Measurements from ENCODE around the gene CLSTN1. TPM values are rescaled to one million over a fixed set of nuclear protein-coding genes. Genes with fewer than 3 reads are reported as not detected.
A peak's percentile ranks its signal among the peaks of the same experiment; 100 is the strongest.

CLSTN1 gene
- total RNA-seq, 2 donors from 2014 or later: 41.7 to 55.5 TPM

- H3K36me3 Mint-ChIP-seq (ENCODE audit: low read depth): peaks cover 43% of the 10 kb centered on the region
- peak; percentile 56 for ATAC-seq (replicated peaks)
- H3K4me1 Mint-ChIP-seq: peaks cover 31% of the 10 kb centered on the region
- peak overlapping the region; percentile 73 for H3K4me3 Mint-ChIP-seq
- no peaks in the 10 kb centered on the region for H3K27me3 Mint-ChIP-seq
- H3K27ac Mint-ChIP-seq: peak overlapping the region; percentile 56
- no peaks in the 10 kb centered on the region for H3K9me3 Mint-ChIP-seq
These were observed 136.5 kb downstream of the CLSTN1 start for GRCh38 chr1:9687120-9687873.

DNA sequence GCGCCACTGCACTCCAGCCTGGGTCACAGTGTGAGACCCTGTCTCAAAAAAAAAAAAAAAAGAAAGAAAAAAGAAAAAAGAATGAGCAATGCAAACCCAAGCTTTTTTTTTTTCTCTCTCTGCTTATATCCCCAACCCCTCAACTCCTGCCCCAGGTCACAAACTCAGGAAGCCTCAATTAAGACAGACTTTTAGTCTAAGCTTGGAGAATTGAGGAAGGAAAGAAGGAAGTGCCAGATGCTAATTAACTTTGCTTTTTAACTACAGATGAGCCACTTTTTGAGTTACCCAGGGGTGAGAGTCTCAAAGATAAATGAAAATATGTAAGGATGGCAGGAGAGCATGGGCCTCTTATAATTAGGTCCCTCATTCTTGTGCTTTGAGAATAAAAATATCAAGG lies 139.0 kb downstream of the CLSTN1 start:
- Mint-ChIP-seq H3K36me3 (ENCODE audit: low read depth) (peaks cover 28% of the 10 kb centered on the region), H3K27ac (no peak overlapping the region), H3K4me3 (no peak overlapping the region), H3K27me3 (no peaks in the 10 kb centered on the region), H3K4me1 (peaks cover 22% of the 10 kb centered on the region), H3K9me3 (no peaks in the 10 kb centered on the region)
- ATAC-seq (replicated peaks): no peak

GRCh38 chr1:9680828-9681227 lies 142.9 kb downstream of the CLSTN1 start:
- H3K4me1 Mint-ChIP-seq: peaks cover 33% of the 10 kb centered on the region
- no peak overlapping the region for H3K4me3 Mint-ChIP-seq
- H3K27me3 Mint-ChIP-seq: no peaks in the 10 kb centered on the region
- no peaks in the 10 kb centered on the region for H3K9me3 Mint-ChIP-seq
- ATAC-seq (replicated peaks): no peak
- H3K27ac Mint-ChIP-seq: peak overlapping the region; percentile 49
- H3K36me3 Mint-ChIP-seq (ENCODE audit: low read depth): peaks cover 57% of the 10 kb centered on the region

- Mint-ChIP-seq H3K4me3 (no peak overlapping the region), H3K9me3 (no peaks in the 10 kb centered on the region), H3K36me3 (ENCODE audit: low read depth) (peaks cover 65% of the 10 kb centered on the region), H3K27me3 (no peaks in the 10 kb centered on the region), H3K4me1 (peaks cover 31% of the 10 kb centered on the region), H3K27ac (no peak overlapping the region)
- ATAC-seq (replicated peaks): no peak
These were observed 143.7 kb downstream of the CLSTN1 start for GRCh38 chr1:9680091-9680490.

Other genes starting within 250 kb of the CLSTN1 start
- gene TMEM201, start 235.1 kb downstream of the CLSTN1 start, total RNA-seq: 10 to 100 TPM; 12.0 to 25.5 TPM
- gene PIK3CD, start 172.2 kb downstream of the CLSTN1 start, total RNA-seq: 100 to 1,000 TPM; 114 to 120 TPM
- 1 to 10 TPM; 5.6 to 9.7 TPM for gene CTNNBIP1, start 86.3 kb upstream of the CLSTN1 start, total RNA-seq
- gene LZIC, start 119.4 kb upstream of the CLSTN1 start, total RNA-seq: 10 to 100 TPM; 17.4 to 28.4 TPM
- gene NMNAT1, start 119.5 kb upstream of the CLSTN1 start, total RNA-seq: 1 to 10 TPM; 5.5 to 8.4 TPM
- not detected for gene RBP7, start 173.3 kb upstream of the CLSTN1 start, total RNA-seq
- 10 to 100 TPM; 44.2 to 47.4 TPM for gene UBE4B, start 209.0 kb upstream of the CLSTN1 start, total RNA-seq